HUES48 (cell line): ENCODE results near the gene CIITA.

Source experiments
- H3K27ac ChIP-seq: one replicate; pipeline ENCODE4 v1.7.0; 2013; ENCODE audit warnings: low read depth, low read length, inconsistent platforms
- H3K27me3 ChIP-seq: 2 replicates; pipeline ENCODE4 v1.6.1; 2013; ENCODE audit warnings: mild to moderate bottlenecking, low read length; ENCODE audit not compliant: control insufficient read depth, insufficient read depth
- H3K36me3 ChIP-seq: 2 replicates; pipeline ENCODE4 v1.6.1; 2013; ENCODE audit warnings: low read length; ENCODE audit not compliant: control insufficient read depth, insufficient read depth
- H3K4me1 ChIP-seq: 2 replicates; pipeline ENCODE4 v1.6.1; 2013; ENCODE audit warnings: mild to moderate bottlenecking, low read length; ENCODE audit not compliant: control insufficient read depth, insufficient read depth
- H3K4me3 ChIP-seq: 2 replicates; pipeline ENCODE4 v1.5.1; 2013; ENCODE audit warnings: mild to moderate bottlenecking, low read depth, low read length
- H3K9ac ChIP-seq: 2 replicates; pipeline ENCODE4 v1.6.1; 2013; ENCODE audit warnings: mild to moderate bottlenecking, low read depth, low read length, moderate library complexity
- H3K9me3 ChIP-seq: 2 replicates; pipeline ENCODE4 v1.6.1; 2013; ENCODE audit warnings: low read length; ENCODE audit not compliant: control insufficient read depth, insufficient read depth

Gene CIITA

DNA sequence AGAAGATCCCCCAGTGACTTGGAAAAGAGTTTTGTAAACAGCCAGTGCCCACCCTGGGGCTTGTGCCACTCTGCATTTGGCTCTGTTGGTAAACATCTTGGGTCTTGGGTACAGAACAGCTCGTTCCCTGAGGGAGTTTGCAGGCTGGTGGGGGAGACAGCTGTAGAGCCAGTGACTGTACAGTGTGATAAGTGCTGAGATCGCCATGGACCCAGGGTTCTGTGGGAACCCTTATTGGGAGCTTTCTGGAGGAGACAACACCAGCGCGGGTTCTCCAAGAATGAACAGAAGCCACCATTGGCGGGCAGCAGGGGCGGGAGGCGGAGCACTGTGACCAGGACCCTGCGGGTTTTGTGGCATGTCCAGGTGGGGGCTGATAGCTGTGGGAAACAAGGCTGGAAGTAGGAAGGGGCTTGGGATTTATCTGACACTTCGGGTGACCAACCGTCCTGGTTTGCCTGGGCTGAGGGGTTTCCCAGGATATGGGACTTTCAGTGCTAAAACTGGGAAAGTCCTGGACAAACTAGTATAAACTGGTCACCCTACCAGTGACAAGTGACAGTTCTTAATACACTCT is 70.3 kb downstream of the CIITA start:
- Histone ChIP-seq H3K27me3 (no peaks in the 10 kb centered on the region), H3K4me3 (no peak overlapping the region), H3K27ac (no peak overlapping the region), H3K4me1 (peaks cover 65% of the 10 kb centered on the region), H3K9me3 (no peaks in the 10 kb centered on the region), H3K9ac (no peak overlapping the region), H3K36me3 (no peaks in the 10 kb centered on the region)

GRCh38 chr16:10949424-10949970 is 72.5 kb downstream of the CIITA start:
- Histone ChIP-seq H3K9ac (no peak overlapping the region), H3K4me3 (no peak overlapping the region; the same call in 1 of the 2 replicates), H3K27me3 (no peaks in the 10 kb centered on the region), H3K4me1 (peaks cover 57% of the 10 kb centered on the region), H3K9me3 (no peaks in the 10 kb centered on the region), H3K36me3 (no peaks in the 10 kb centered on the region), H3K27ac (peak overlapping the region; percentile 69)

- H3K27me3 ChIP-seq, result no peaks in the 10 kb centered on the region
- no peaks in the 10 kb centered on the region for H3K36me3 ChIP-seq
- no peak overlapping the region for H3K4me3 ChIP-seq
- H3K9ac ChIP-seq, result no peak overlapping the region
- peak overlapping the region; percentile 69 for H3K27ac ChIP-seq
- H3K9me3 ChIP-seq, result no peaks in the 10 kb centered on the region
- peaks cover 53% of the 10 kb centered on the region for H3K4me1 ChIP-seq
Measured at GRCh38 chr16:10950393-10950792, 73.4 kb downstream of the CIITA start.

DNA sequence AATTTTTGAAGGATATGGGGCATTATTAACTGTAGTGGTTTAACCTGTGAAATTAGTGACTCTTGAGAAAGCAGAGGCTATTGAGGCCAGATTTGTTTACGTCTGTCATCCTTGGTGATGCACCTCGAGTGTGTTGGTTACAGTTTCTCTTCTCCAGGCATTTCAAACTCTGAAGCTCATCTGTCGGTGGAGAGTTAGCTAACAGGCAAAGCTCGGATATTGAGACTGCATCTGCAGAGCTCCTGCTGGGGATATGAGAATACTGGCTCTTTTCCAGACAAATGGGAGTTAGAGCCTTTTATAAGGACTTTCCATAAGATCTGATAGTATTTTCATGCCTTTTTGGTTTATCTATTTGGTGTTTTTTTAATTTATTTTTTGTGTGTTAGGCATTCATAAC is 74.0 kb downstream of the CIITA start:
- Histone ChIP-seq H3K27ac (no peak overlapping the region), H3K36me3 (no peaks in the 10 kb centered on the region), H3K9me3 (no peaks in the 10 kb centered on the region), H3K27me3 (no peaks in the 10 kb centered on the region), H3K9ac (no peak overlapping the region), H3K4me3 (no peak overlapping the region), H3K4me1 (peaks cover 46% of the 10 kb centered on the region)

DNA sequence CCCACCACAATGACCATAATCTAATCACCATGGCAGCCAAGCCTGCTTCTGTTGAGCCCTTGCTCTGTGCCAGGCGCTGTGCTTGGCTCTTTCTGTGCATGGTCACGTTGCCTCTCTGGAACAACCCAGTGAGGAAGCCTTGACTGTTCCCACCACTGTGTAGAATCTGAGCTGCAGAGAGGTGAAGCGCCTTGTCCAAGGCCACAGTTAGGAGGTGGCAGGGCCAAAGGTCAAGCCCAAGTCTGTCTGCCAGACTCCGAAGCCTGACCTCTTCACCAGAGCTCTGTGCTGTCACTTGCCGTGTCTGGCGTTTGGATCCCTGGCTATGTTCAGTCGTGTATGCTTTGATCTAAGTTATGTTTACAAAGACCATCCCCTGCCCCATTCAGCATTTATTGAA is 77.9 kb downstream of the CIITA start:
- no peaks in the 10 kb centered on the region for H3K27me3 ChIP-seq
- no peak overlapping the region for H3K4me3 ChIP-seq
- peaks cover 14% of the 10 kb centered on the region for H3K4me1 ChIP-seq
- no peaks in the 10 kb centered on the region for H3K36me3 ChIP-seq
- no peaks in the 10 kb centered on the region for H3K9me3 ChIP-seq
- no peak overlapping the region for H3K9ac ChIP-seq
- H3K27ac ChIP-seq, result no peak overlapping the region

DNA sequence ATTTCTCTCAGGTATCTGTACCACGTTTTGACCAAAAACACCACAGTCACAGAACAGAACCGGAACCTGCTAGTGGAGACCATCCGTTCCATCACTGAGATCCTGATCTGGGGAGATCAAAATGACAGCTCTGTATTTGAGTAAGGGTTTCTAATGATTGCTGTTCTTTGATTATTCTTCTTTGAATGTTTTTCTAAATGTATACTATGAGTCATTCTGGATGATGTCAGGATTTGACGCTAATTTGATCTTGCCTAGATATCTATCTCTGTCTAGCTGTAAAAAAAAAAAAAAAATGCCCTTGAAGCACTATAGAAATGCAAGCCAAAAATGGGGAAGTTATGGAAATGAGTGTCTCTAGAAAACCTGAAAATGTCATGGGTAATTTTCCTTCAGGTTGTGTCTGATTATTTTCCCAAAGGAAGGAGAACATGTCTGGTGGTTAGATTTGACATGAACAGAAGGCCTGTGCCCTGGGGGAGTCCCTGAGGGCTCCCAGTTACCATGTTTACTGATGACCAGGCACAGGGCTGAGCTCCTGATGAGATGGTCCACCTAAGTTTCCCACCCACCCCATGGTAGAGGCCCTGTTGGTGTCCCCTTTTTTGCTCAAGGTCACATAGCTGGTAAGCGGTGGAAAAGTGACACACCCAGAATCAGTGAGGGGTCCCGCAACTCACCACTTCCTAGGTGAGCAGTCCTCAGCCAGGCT is 80.9 kb downstream of the CIITA start:
- Histone ChIP-seq H3K36me3 (peaks cover 6% of the 10 kb centered on the region; the same call in 1 of the 2 replicates), H3K4me3 (no peak overlapping the region), H3K9ac (no peak overlapping the region), H3K4me1 (no peaks in the 10 kb centered on the region), H3K27me3 (no peaks in the 10 kb centered on the region), H3K27ac (no peak overlapping the region), H3K9me3 (no peaks in the 10 kb centered on the region)

- no peak overlapping the region for H3K27ac ChIP-seq
- peaks cover 15% of the 10 kb centered on the region; the same call in 1 of the 2 replicates for H3K36me3 ChIP-seq
- H3K4me3 ChIP-seq, result no peak overlapping the region
- no peak overlapping the region for H3K9ac ChIP-seq
- H3K4me1 ChIP-seq, result peaks cover under 1% of the 10 kb centered on the region; the same call in 1 of the 2 replicates
- no peaks in the 10 kb centered on the region for H3K27me3 ChIP-seq
- no peaks in the 10 kb centered on the region for H3K9me3 ChIP-seq
Measured at GRCh38 chr16:10959161-10959560, 82.2 kb downstream of the CIITA start.

- peaks cover 3% of the 10 kb centered on the region; the same call in 1 of the 2 replicates for H3K4me1 ChIP-seq
- no peak overlapping the region for H3K4me3 ChIP-seq
- no peaks in the 10 kb centered on the region for H3K9me3 ChIP-seq
- no peaks in the 10 kb centered on the region for H3K27me3 ChIP-seq
- peaks cover 18% of the 10 kb centered on the region; the same call in 1 of the 2 replicates for H3K36me3 ChIP-seq
- H3K27ac ChIP-seq, result no peak overlapping the region
- no peak overlapping the region for H3K9ac ChIP-seq
Measured at GRCh38 chr16:10961231-10961630, 84.2 kb downstream of the CIITA start.

DNA sequence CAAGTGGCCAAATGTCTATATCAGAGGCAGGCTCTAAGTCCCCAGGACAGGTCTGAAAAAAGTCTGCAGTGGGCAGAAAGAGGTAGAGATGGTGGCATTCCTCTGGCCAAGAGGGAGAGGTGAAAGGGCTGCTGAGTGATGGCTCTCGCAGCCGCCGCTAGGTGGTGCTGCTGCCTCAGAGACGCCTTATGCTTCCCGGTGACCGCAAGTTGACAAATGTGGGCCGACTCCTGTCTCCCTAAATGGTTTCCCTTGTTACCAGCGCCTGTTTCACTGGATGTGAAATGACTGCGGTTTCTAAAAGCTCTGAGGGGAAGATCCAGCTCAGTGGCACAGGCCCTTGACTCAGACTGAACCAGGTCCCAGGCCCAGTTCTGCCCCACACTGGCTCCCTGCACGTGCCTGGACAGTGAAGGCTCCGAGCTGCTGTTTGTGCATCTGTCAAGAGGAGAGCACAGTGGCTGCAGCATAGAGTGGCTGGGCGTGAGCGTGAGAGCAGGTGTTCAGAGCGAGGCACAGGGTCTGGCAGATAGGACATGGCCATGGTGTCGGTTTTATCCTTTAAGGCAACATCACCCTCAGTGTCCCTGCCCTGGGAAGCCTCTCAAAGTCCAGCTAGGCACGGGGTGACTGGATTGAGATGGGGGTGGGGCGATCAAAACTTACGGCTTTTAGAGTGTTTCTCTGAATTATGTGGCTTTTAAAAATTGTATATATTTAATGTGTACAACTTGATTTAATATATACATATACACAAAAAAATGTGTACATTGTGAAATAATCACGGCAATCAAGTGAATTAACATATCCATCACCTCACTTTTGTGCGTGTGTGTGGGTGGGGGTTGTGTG is 87.3 kb downstream of the CIITA start:
- no peak overlapping the region for H3K4me3 ChIP-seq
- peaks cover 18% of the 10 kb centered on the region; the same call in 1 of the 2 replicates for H3K36me3 ChIP-seq
- no peaks in the 10 kb centered on the region for H3K27me3 ChIP-seq
- peaks cover 3% of the 10 kb centered on the region; the same call in 1 of the 2 replicates for H3K4me1 ChIP-seq
- no peaks in the 10 kb centered on the region for H3K9me3 ChIP-seq
- H3K27ac ChIP-seq, result no peak overlapping the region
- no peak overlapping the region for H3K9ac ChIP-seq

DNA sequence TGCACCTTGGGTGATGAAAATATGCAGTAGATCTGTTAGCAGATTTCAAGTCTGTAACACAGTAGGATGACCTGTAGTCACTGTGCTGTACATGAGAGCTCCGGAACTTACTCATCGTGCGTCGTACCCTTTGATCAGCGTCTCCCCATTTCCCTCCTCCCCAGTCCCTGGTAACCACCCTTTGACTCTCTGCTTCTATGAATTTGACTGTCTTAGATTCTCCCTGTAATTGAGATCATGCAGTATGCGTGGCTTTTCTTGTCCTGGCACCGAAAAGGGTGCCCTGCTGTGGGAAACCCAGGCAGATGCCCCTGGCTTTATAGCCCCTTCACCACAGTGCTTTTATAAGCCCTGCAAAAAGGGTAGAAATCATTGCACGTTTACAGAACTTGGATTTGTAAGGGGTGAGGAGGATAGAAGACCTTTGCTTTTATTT is 87.9 kb downstream of the CIITA start:
- no peaks in the 10 kb centered on the region for H3K27me3 ChIP-seq

More for the DNA sequence above, 87.9 kb downstream of the CIITA start:
- H3K36me3 ChIP-seq, result peaks cover 22% of the 10 kb centered on the region; the same call in 1 of the 2 replicates
- no peak overlapping the region for H3K27ac ChIP-seq
- no peak overlapping the region for H3K9ac ChIP-seq
- H3K4me3 ChIP-seq, result no peak overlapping the region
- peaks cover 3% of the 10 kb centered on the region; the same call in 1 of the 2 replicates for H3K4me1 ChIP-seq
- no peaks in the 10 kb centered on the region for H3K9me3 ChIP-seq
